Skin epidermis (tissue), 12 donors: Measurements from ENCODE around the gene FYCO1.
A peak's percentile ranks its signal among the peaks of the same experiment; 100 is the strongest.
"Not testable (repeated sequence)": the region's sequence is repeated elsewhere in the genome, so short reads cannot be mapped to it uniquely, and the experiment has no call there.

Source experiments
- H3K27ac ChIP-seq, 21 experiments: fragments of 200-600 bp; sonication (generic) in 11 of 21; one replicate each; pipeline ENCODE4 v1.5.0; 2020; ENCODE audit warnings: mild to moderate bottlenecking in 3 of 21, inconsistent platforms in 2 of 21, moderate library complexity in 2 of 21
- H3K4me3 ChIP-seq, 7 experiments: fragments of 200-600 bp; sonication (generic) in 2 of 7; one replicate each; pipeline ENCODE4 v1.5.0; 2020; ENCODE audit warnings: inconsistent platforms in 2 of 7, mild to moderate bottlenecking in 2 of 7, moderate library complexity in 1 of 7

The FYCO1 gene

GRCh38 chr3:46013316-46014094, 17.9 kb upstream of the FYCO1 start:
- H3K27ac ChIP-seq = no peak overlapping the region
- no peak overlapping the region for H3K4me3 ChIP-seq

GRCh38 chr3:46012246-46012645, 16.6 kb upstream of the FYCO1 start:
- Histone ChIP-seq H3K4me3 (no peak overlapping the region), H3K27ac (no peak overlapping the region)

- H3K4me3 ChIP-seq = no peak overlapping the region
- no peak overlapping the region for H3K27ac ChIP-seq
Observed at GRCh38 chr3:46010519-46011113, 15.0 kb upstream of the FYCO1 start.

GRCh38 chr3:46008058-46008457, 12.4 kb upstream of the FYCO1 start:
- Histone ChIP-seq H3K4me3 (no peak overlapping the region), H3K27ac (no peak overlapping the region)

GRCh38 chr3:46007280-46007679, 11.7 kb upstream of the FYCO1 start:
- Histone ChIP-seq H3K4me3 (no peak overlapping the region), H3K27ac (peak overlapping the region in 1 of 21 experiments; percentile 36)

- Histone ChIP-seq H3K27ac (peak overlapping the region in 2 of 21 experiments; percentile 36), H3K4me3 (no peak overlapping the region)
Observed at GRCh38 chr3:46006238-46007032, 10.8 kb upstream of the FYCO1 start.

- not testable (repeated sequence) for H3K27ac ChIP-seq, H3K4me3 ChIP-seq
Observed at GRCh38 chr3:46003706-46004105, 8.1 kb upstream of the FYCO1 start.

- Histone ChIP-seq H3K4me3 (no peak overlapping the region), H3K27ac (no peak overlapping the region)
Observed at GRCh38 chr3:46001178-46001577, 5.6 kb upstream of the FYCO1 start.

- no peak overlapping the region for H3K27ac ChIP-seq
- no peak overlapping the region for H3K4me3 ChIP-seq
Observed at GRCh38 chr3:45997942-45998341, 2.3 kb upstream of the FYCO1 start.

- H3K27ac ChIP-seq, H3K4me3 ChIP-seq: not testable (repeated sequence)
Observed at GRCh38 chr3:45997499-45997898, 1.9 kb upstream of the FYCO1 start.

- Histone ChIP-seq H3K27ac (peak overlapping the region; percentile 74 to 99 (median 94)), H3K4me3 (peak overlapping the region; percentile 59 to 93 (median 75))
Observed at GRCh38 chr3:45994419-45995235, 997 bp downstream of the FYCO1 start.

- peak overlapping the region in 2 of 7 experiments; percentile 1 to 93 for H3K4me3 ChIP-seq
- peak overlapping the region in 17 of 21 experiments; percentile 4 to 99 (median 57) for H3K27ac ChIP-seq
Observed at GRCh38 chr3:45993421-45994027, 2.1 kb downstream of the FYCO1 start.

- Histone ChIP-seq H3K27ac (peak overlapping the region in 16 of 21 experiments; percentile 9 to 99 (median 76)), H3K4me3 (no peak overlapping the region)
Observed at GRCh38 chr3:45992821-45993221, 2.8 kb downstream of the FYCO1 start.

GRCh38 chr3:45992133-45992729, 3.4 kb downstream of the FYCO1 start:
- H3K27ac ChIP-seq = peak overlapping the region in 13 of 21 experiments; percentile 13 to 99 (median 94)
- H3K4me3 ChIP-seq = no peak overlapping the region

GRCh38 chr3:45991341-45991740, 4.3 kb downstream of the FYCO1 start:
- H3K4me3 ChIP-seq = no peak overlapping the region
- peak overlapping the region in 11 of 21 experiments; percentile 11 to 99 (median 94) for H3K27ac ChIP-seq

- Histone ChIP-seq H3K27ac (peak overlapping the region in 10 of 21 experiments; percentile 18 to 80 (median 54)), H3K4me3 (no peak overlapping the region)
Observed at GRCh38 chr3:45990181-45990580, 5.4 kb downstream of the FYCO1 start.

- peak overlapping the region in 18 of 21 experiments; percentile 24 to 80 (median 58) for H3K27ac ChIP-seq
- no peak overlapping the region for H3K4me3 ChIP-seq
Observed at GRCh38 chr3:45988804-45989203, 6.8 kb downstream of the FYCO1 start.

- H3K4me3 ChIP-seq = no peak overlapping the region
- peak overlapping the region in 19 of 21 experiments; percentile 4 to 80 (median 52) for H3K27ac ChIP-seq
Observed at GRCh38 chr3:45988362-45988761, 7.3 kb downstream of the FYCO1 start.
